Measurements from ENCODE around the gene TMEM114.

DNA sequence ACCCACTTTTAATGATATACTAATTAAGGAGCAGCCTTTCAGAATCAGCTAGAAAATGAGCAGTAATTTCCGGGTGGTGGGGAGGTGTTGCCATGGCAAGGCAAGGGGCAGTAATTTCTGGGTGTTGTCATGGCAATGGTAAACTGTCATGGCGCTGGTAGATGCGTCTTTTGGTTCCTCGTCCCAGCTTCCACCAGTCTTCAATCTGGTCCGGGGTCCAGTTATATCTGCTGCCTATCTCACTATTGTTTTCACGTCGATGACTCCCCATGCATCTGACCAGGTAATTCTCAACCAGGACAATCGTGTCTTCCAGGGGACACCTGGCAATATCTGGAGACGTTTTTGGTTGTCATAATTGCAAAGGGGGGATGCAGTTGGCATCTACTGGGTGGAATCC lies 34.9 kb downstream of the TMEM114 start:
- TF ChIP-seq, protein P1, sequence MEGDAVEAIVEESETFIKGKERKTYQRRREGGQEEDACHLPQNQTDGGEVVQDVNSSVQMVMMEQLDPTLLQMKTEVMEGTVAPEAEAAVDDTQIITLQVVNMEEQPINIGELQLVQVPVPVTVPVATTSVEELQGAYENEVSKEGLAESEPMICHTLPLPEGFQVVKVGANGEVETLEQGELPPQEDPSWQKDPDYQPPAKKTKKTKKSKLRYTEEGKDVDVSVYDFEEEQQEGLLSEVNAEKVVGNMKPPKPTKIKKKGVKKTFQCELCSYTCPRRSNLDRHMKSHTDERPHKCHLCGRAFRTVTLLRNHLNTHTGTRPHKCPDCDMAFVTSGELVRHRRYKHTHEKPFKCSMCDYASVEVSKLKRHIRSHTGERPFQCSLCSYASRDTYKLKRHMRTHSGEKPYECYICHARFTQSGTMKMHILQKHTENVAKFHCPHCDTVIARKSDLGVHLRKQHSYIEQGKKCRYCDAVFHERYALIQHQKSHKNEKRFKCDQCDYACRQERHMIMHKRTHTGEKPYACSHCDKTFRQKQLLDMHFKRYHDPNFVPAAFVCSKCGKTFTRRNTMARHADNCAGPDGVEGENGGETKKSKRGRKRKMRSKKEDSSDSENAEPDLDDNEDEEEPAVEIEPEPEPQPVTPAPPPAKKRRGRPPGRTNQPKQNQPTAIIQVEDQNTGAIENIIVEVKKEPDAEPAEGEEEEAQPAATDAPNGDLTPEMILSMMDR (optimal IDR thresholded peaks at IDR 0.05 in 1 of 3, IDR thresholded peaks at IDR 0.05 in 1 of 3, conservative IDR thresholded peaks at IDR 0.05 in 1 of 3; ENCODE audit: extremely low read depth in 1 of 3, insufficient read depth in 2 of 3, low read length in 3 of 3), result no peak
- TF ChIP-seq EZH2 (IDR thresholded peaks at IDR 0.05; ENCODE audit: low read length), result no peak

Measured in keratinocyte (primary cell).